OCI-LY3 (cell line): Measurements from ENCODE around the gene ELOF1.

Experiments used
- CTCF ChIP-seq: fragments of 200-600, 300-600 bp; sonication (generic); IDR thresholded peaks from 2 replicates; pipeline ENCODE4 v1.5.1; 2014; ENCODE audit warnings: antibody characterized with exemption, low read length, low read depth
- EZH2phosphoT487 ChIP-seq: fragments of 200-600 bp; shearing (Covaris generic); IDR thresholded peaks from 2 replicates; pipeline ENCODE4 v1.6.1; 2018; ENCODE audit warnings: antibody characterized with exemption, mixed run types, low read depth

- TF ChIP-seq CTCF (no peak), EZH2phosphoT487 (no peak)
These were observed 15.7 kb upstream of the ELOF1 start for GRCh38 chr19:11574689-11575088.
